Left lung (tissue), 10 donors: ENCODE measurements around the gene LCN10. TPM values are rescaled to one million over a fixed set of nuclear protein-coding genes. Genes with fewer than 3 reads are reported as not detected.
A peak's percentile ranks its signal among the peaks of the same experiment; 100 is the strongest.

ENCODE experiments used
- ATAC-seq: fragments of 200-7000 bp; cut with Tn5 transposase; one replicate; pipeline ENCODE4 v1.9.1; 2020; ENCODE audit warnings: moderate library complexity
- DNase-seq, 4 donors: peaks; one replicate each; pipeline ENCODE4 v3.0.0-alpha.2; 2013 to 2020
- H3K27ac ChIP-seq, 2 donors: fragments of 200-600 bp; sonication (generic) in 1 of 2; one replicate each; pipeline versions ENCODE4 v1.5.0 to v1.8.0; 2020 to 2021
- H3K27me3 ChIP-seq, 2 donors: fragments of 200-600 bp; sonication (generic) in 1 of 2; one replicate each; pipeline versions ENCODE4 v1.5.0 to v1.8.0; 2020 to 2021
- H3K36me3 ChIP-seq, 2 donors: fragments of 200-600 bp; sonication (generic) in 1 of 2; one replicate each; pipeline versions ENCODE4 v1.5.0 to v1.8.0; 2020 to 2021
- H3K4me1 ChIP-seq, 2 donors: fragments of 200-600 bp; one replicate each; pipeline ENCODE4 v1.8.0; 2021
- H3K4me3 ChIP-seq, 2 donors: fragments of 200-600 bp; sonication (generic) in 1 of 2; one replicate each; pipeline versions ENCODE4 v1.5.0 to v1.8.0; 2020 to 2021; ENCODE audit warnings: mild to moderate bottlenecking in 1 of 2
- H3K9me3 ChIP-seq, 2 donors: fragments of 200-600 bp; sonication (generic) in 1 of 2; one replicate each; pipeline versions ENCODE4 v1.5.0 to v1.8.0; 2020 to 2021
- CTCF ChIP-seq, 2 donors: fragments of 200-600 bp; sonication (generic) in 1 of 2; IDR thresholded peaks; one replicate each; pipeline versions ENCODE4 v1.5.0 to v1.8.0; 2021; ENCODE audit warnings: antibody characterized with exemption in 2 of 2
- intact Hi-C, 2 donors: fragments of 100-400 bp; cut with DNase I; formaldehyde crosslinking; loops; one replicate each; pipeline versions ENCODE4 v1.11.2 to v1.14.2; 2022
- polyA plus RNA-seq, 6 donors: library from polyadenylated mRNA; unstranded; fragments of 120-200 nt; gene quantifications; one replicate each; pipeline ENCODE4 v1.2.1, GENCODE V29; 2013; ENCODE audit not compliant: insufficient read length in 6 of 6
- total RNA-seq, 2 donors: library from RNA; stranded (reverse); fragmentation: NEBNext Ultra II Directional; extraction: Animal tissue kit (Norgen Biotek cat#: 25700); gene quantifications; one replicate each; pipeline ENCODE4 v1.2.1, GENCODE V29; 2021
- donor health status: DM: no; HTN: yes; CAD: no.
- donor health status: DM: no; HTN: no; CAD: no.

LCN10 gene
- total and polyA plus RNA-seq, 8 donors: 0.11 to 10.0 (median 0.28) TPM; not detected in 2

GRCh38 chr9:136728080-136728547 is 14.6 kb downstream of the LCN10 start:
- peaks cover 19 to 55% of the 10 kb centered on the region in 2 donors for H3K4me1 ChIP-seq
- peak overlapping the region; percentile 57 to 83 for H3K27ac ChIP-seq
- H3K4me3 ChIP-seq: peak overlapping the region; percentile 83 to 91
- ATAC-seq (peak; percentile 89), DNase-seq (peak; percentile 85 to 96 (median 90))
- no peaks in the 10 kb centered on the region for H3K9me3 ChIP-seq
- H3K27me3 ChIP-seq: peaks cover 0 to 8% of the 10 kb centered on the region in 2 donors
- peaks cover 0 to 37% of the 10 kb centered on the region in 2 donors for H3K36me3 ChIP-seq
- peak; percentile 88 to 90 for TF ChIP-seq CTCF (IDR thresholded peaks at IDR 0.05)
- intact Hi-C loops: no loop called here

- peak overlapping the region in 1 of 2 donors; percentile 26 for H3K27ac ChIP-seq
- no peaks in the 10 kb centered on the region for H3K9me3 ChIP-seq
- peak; percentile 32 for ATAC-seq
- DNase-seq: no peak
- peaks cover 19 to 69% of the 10 kb centered on the region in 2 donors for H3K4me1 ChIP-seq
- peak overlapping the region; percentile 83 to 91 for H3K4me3 ChIP-seq
- H3K36me3 ChIP-seq: peaks cover 0 to 51% of the 10 kb centered on the region in 2 donors
- peaks cover 0 to 8% of the 10 kb centered on the region in 2 donors for H3K27me3 ChIP-seq
- TF ChIP-seq CTCF (IDR thresholded peaks at IDR 0.05): peak in 1 of 2 donors; percentile 27
- intact Hi-C loops: no loop called here
These were observed 16.0 kb downstream of the LCN10 start for GRCh38 chr9:136726631-136727191.

GRCh38 chr9:136726118-136726517 is 16.6 kb downstream of the LCN10 start:
- Histone ChIP-seq H3K4me3 (peak overlapping the region; percentile 83 to 91), H3K27ac (no peak overlapping the region), H3K36me3 (peaks cover 0 to 57% of the 10 kb centered on the region in 2 donors), H3K9me3 (no peaks in the 10 kb centered on the region), H3K27me3 (peaks cover 0 to 8% of the 10 kb centered on the region in 2 donors), H3K4me1 (peaks cover 19 to 75% of the 10 kb centered on the region in 2 donors)
- no peak for TF ChIP-seq CTCF (IDR thresholded peaks at IDR 0.05)
- intact Hi-C loops: no loop called here
- ATAC-seq (no peak), DNase-seq (no peak)

- Histone ChIP-seq H3K4me3 (peak overlapping the region in 1 of 2 donors; percentile 83), H3K4me1 (peaks cover 19 to 80% of the 10 kb centered on the region in 2 donors), H3K9me3 (no peaks in the 10 kb centered on the region), H3K27me3 (peaks cover 0 to 8% of the 10 kb centered on the region in 2 donors), H3K36me3 (peaks cover 0 to 62% of the 10 kb centered on the region in 2 donors), H3K27ac (no peak overlapping the region)
- no peak for DNase-seq
- TF ChIP-seq CTCF (IDR thresholded peaks at IDR 0.05): no peak
- intact Hi-C loops: no loop called here
- peak; percentile 7 for ATAC-seq
These were observed 17.1 kb downstream of the LCN10 start for GRCh38 chr9:136725612-136726011.

GRCh38 chr9:136724772-136725171 is 18.0 kb downstream of the LCN10 start:
- Histone ChIP-seq H3K9me3 (no peaks in the 10 kb centered on the region), H3K27me3 (peaks cover 0 to 8% of the 10 kb centered on the region in 2 donors), H3K4me1 (peaks cover 19 to 86% of the 10 kb centered on the region in 2 donors), H3K27ac (no peak overlapping the region), H3K4me3 (peak overlapping the region in 1 of 2 donors; percentile 83), H3K36me3 (peaks cover 0 to 63% of the 10 kb centered on the region in 2 donors)
- DNase-seq: no peak
- intact Hi-C loops: no loop called here
- ATAC-seq: no peak
- TF ChIP-seq CTCF (IDR thresholded peaks at IDR 0.05): no peak
